Loucy (cell line): ENCODE measurements around the gene WIPI1.

Experiments
- H2AFZ ChIP-seq: fragments of 200-600 bp; sonication (generic); 2 replicates; pipeline ENCODE4 v1.6.0; 2016; ENCODE audit warnings: antibody characterized with exemption, mild to moderate bottlenecking, low read length, moderate library complexity
- H3F3A ChIP-seq: fragments of 200-600 bp; 2 replicates; pipeline ENCODE4 v1.6.0; 2016; ENCODE audit warnings: antibody characterized with exemption, low read depth, mild to moderate bottlenecking
- H3K27me3 ChIP-seq: fragments of 200-600 bp; sonication (generic); 2 replicates; pipeline ENCODE4 v1.6.1; 2014; ENCODE audit warnings: low read length, mild to moderate bottlenecking; ENCODE audit not compliant: insufficient read depth, poor library complexity, severe bottlenecking
- H3K36me3 ChIP-seq: fragments of 200-600 bp; sonication (generic); 2 replicates; pipeline ENCODE4 v1.6.1; 2016; ENCODE audit warnings: low read length; ENCODE audit not compliant: insufficient read depth
- H3K4me1 ChIP-seq: fragments of 200-600 bp; sonication (generic); 2 replicates; pipeline ENCODE4 v1.5.1; 2014; ENCODE audit warnings: low read length, mild to moderate bottlenecking; ENCODE audit not compliant: insufficient read depth, poor library complexity, severe bottlenecking
- H3K4me2 ChIP-seq: fragments of 200-600 bp; sonication (generic); 2 replicates; pipeline ENCODE4 v1.6.0; 2014; ENCODE audit warnings: antibody characterized with exemption, low read length, low read depth, mild to moderate bottlenecking; ENCODE audit not compliant: poor library complexity, severe bottlenecking
- H3K4me3 ChIP-seq: fragments of 200-600 bp; sonication (generic); 2 replicates; pipeline ENCODE4 v1.5.1; 2014; ENCODE audit warnings: low read length, mild to moderate bottlenecking, mixed read lengths; ENCODE audit not compliant: poor library complexity, severe bottlenecking
- H3K79me2 ChIP-seq: fragments of 200-600 bp; sonication (generic); 2 replicates; pipeline ENCODE4 v1.6.1; 2014; ENCODE audit warnings: low read length; ENCODE audit not compliant: insufficient read depth
- H3K9ac ChIP-seq: fragments of 200-600 bp; sonication (generic); 2 replicates; pipeline ENCODE4 v1.6.0; 2014; ENCODE audit warnings: mild to moderate bottlenecking, low read depth, low read length, moderate library complexity; ENCODE audit not compliant: poor library complexity, severe bottlenecking
- H3K9me2 ChIP-seq: fragments of 200-600 bp; sonication (generic); replicated peaks from 2 replicates; pipeline ENCODE4 v1.6.1; 2016; ENCODE audit warnings: low read depth, low read length, mixed read lengths
- H3K9me3 ChIP-seq: fragments of 200-600 bp; sonication (generic); 2 replicates; pipeline ENCODE4 v1.6.1; 2014; ENCODE audit warnings: mild to moderate bottlenecking, antibody characterized with exemption, low read length, low read depth; ENCODE audit not compliant: insufficient read depth
- H4K20me1 ChIP-seq: fragments of 200-600 bp; sonication (generic); 2 replicates; pipeline ENCODE4 v1.6.0; 2014; ENCODE audit warnings: antibody characterized with exemption, low read length, mild to moderate bottlenecking; ENCODE audit not compliant: insufficient read depth, poor library complexity, severe bottlenecking
- EZH2phosphoT487 ChIP-seq: fragments of 200-600 bp; IDR thresholded peaks from 2 replicates; pipeline ENCODE4 v1.6.1; 2018; ENCODE audit warnings: antibody characterized with exemption, mild to moderate bottlenecking, moderate library complexity, borderline replicate concordance
- TF ChIP-seq, protein P1 (sequence below): fragments of 200-600 bp; sonication (generic); conservative IDR thresholded peaks from 2 replicates; pipeline ENCODE4 v1.5.1; 2014; ENCODE audit warnings: mild to moderate bottlenecking, antibody characterized with exemption, low read length

The WIPI1 gene

DNA sequence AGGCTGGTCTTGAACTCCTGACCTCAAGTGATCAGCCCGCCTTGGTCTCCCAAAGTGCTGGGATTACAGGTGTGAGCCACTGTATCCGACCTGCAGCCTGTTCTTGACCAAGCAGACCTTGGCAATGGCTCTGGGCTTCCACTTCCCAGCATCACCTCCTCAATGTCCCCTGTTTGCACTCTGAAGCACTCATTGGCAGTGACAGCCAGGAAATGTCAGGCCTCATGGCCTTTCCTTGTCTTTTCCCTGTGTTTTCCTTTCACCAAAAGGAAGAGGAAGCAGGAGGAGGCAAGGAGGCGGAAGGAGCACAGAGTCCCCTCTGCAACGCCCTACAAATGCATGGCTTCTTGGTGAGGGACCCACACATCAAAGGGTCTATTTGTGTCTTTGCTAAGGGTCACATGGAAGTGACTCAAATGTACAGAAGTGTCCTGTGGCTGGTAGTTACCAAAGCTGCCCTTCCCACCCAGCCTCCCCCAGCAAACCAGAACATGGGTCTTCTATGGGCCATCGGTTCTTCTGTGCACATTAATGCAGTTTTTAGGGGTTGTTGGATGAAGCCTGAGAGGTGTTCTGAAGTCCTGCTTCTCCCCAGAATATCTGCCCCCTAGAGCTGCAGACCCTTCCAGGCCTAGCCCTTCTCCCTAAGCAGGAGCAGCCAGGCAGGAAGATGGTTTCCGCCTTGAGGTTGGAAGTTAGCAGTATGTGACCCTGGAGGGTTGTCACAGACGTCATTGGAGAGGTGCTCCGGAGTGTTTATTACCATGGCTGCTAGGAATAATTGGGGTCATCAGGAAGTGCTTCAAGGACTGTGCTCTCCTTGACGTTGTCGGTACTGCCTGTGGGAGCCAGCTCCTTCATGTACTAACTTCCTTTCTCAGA is 60.8 kb downstream of the WIPI1 start:
- H3K9me2 ChIP-seq, result no peaks in the 10 kb centered on the region
- no peaks in the 10 kb centered on the region for H3K79me2 ChIP-seq
- H3K9me3 ChIP-seq, result no peaks in the 10 kb centered on the region
- no peak overlapping the region for H3K4me3 ChIP-seq
- no peak overlapping the region for H2AFZ ChIP-seq
- H3K4me1 ChIP-seq, result peaks cover 11% of the 10 kb centered on the region
- H3K4me2 ChIP-seq, result no peak overlapping the region
- H3K9ac ChIP-seq, result no peak overlapping the region
- H4K20me1 ChIP-seq, result no peaks in the 10 kb centered on the region
- no peaks in the 10 kb centered on the region for H3F3A ChIP-seq
- TF ChIP-seq, protein P1, sequence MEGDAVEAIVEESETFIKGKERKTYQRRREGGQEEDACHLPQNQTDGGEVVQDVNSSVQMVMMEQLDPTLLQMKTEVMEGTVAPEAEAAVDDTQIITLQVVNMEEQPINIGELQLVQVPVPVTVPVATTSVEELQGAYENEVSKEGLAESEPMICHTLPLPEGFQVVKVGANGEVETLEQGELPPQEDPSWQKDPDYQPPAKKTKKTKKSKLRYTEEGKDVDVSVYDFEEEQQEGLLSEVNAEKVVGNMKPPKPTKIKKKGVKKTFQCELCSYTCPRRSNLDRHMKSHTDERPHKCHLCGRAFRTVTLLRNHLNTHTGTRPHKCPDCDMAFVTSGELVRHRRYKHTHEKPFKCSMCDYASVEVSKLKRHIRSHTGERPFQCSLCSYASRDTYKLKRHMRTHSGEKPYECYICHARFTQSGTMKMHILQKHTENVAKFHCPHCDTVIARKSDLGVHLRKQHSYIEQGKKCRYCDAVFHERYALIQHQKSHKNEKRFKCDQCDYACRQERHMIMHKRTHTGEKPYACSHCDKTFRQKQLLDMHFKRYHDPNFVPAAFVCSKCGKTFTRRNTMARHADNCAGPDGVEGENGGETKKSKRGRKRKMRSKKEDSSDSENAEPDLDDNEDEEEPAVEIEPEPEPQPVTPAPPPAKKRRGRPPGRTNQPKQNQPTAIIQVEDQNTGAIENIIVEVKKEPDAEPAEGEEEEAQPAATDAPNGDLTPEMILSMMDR, result no peak
- no peak for TF ChIP-seq EZH2phosphoT487
- H3K27me3 ChIP-seq, result no peaks in the 10 kb centered on the region
- no peaks in the 10 kb centered on the region for H3K36me3 ChIP-seq

DNA sequence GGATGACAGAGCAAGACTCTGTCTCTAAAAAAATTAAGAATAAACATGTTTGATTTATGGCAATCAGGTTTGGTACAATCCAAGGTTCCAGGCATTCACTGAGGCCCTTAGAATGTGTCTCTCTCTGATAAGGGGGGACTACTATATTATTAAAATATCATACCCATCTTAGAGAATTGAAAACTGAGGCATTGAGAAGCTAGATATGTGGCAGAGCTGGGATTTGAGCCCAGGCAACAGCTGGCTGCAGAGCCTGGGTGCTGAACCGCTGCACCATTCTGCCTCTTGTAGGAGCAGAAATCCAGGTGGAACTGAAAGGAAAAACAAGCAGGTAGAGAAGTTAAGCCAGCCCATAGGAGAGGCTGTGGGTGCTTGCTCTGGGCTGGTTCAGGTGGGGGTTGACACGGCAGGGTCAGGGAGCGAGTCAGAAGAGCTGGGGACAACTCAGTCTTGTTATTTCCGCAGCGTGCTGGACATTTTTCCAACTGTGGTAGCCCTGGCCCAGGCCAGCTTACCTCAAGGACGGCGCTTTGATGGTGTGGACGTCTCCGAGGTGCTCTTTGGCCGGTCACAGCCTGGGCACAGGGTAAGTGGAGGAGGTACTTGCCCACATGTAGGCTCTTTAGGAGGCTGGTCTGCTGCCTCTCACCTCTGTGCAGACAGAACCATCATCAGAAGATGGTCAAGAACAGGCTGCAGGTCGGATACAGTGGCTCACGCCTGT is 62.5 kb downstream of the WIPI1 start:
- H3K4me1 ChIP-seq, result peaks cover 11% of the 10 kb centered on the region

GRCh38 chr17:68391561-68392268 is 65.6 kb downstream of the WIPI1 start:
- Histone ChIP-seq H3K36me3 (no peaks in the 10 kb centered on the region), H3K79me2 (no peaks in the 10 kb centered on the region), H3K4me3 (no peak overlapping the region), H3K9me2 (no peaks in the 10 kb centered on the region), H3K9me3 (no peaks in the 10 kb centered on the region), H3K4me1 (no peaks in the 10 kb centered on the region), H3K27me3 (no peaks in the 10 kb centered on the region), H2AFZ (no peak overlapping the region), H4K20me1 (no peaks in the 10 kb centered on the region), H3F3A (no peaks in the 10 kb centered on the region), H3K4me2 (no peak overlapping the region), H3K9ac (no peak overlapping the region)
- TF ChIP-seq EZH2phosphoT487, result no peak
- TF ChIP-seq, protein P1, result no peak

More for the DNA sequence above, 62.5 kb downstream of the WIPI1 start:
- Histone ChIP-seq H3K9ac (no peak overlapping the region), H3K79me2 (no peaks in the 10 kb centered on the region), H3F3A (no peaks in the 10 kb centered on the region), H3K9me3 (no peaks in the 10 kb centered on the region), H3K36me3 (no peaks in the 10 kb centered on the region), H3K9me2 (no peaks in the 10 kb centered on the region), H3K27me3 (no peaks in the 10 kb centered on the region), H2AFZ (no peak overlapping the region), H3K4me2 (no peak overlapping the region), H3K4me3 (no peak overlapping the region), H4K20me1 (no peaks in the 10 kb centered on the region)
- TF ChIP-seq, protein P1, result no peak
- no peak for TF ChIP-seq EZH2phosphoT487
